Spleen (tissue), 7 donors: ENCODE data around the gene LYZL2.

Experiments used
- CTCF ChIP-seq, 11 experiments: fragments of 200-600 bp in 7 of 11; fragments of 450-650 bp in 4 of 11; sonication (generic) in 4 of 11; IDR thresholded peaks in 8 of 11; conservative IDR thresholded peaks in 3 of 11; 1 replicate in 7 of 11; 2 replicates in 4 of 11; pipeline versions ENCODE4 v1.4.0 to v1.8.0; 2016 to 2021; ENCODE audit warnings: antibody characterized with exemption in 11 of 11, inconsistent platforms in 4 of 11, mild to moderate bottlenecking in 1 of 11
- POLR2A ChIP-seq, 3 donors: fragments of 450-650 bp; IDR thresholded peaks; one replicate each; pipeline ENCODE4 v1.5.1; 2017; ENCODE audit warnings: antibody characterized with exemption in 3 of 3, mild to moderate bottlenecking in 1 of 3
- POLR2AphosphoS5 ChIP-seq, 3 donors: sonication (generic); formaldehyde crosslinking; IDR thresholded peaks; one replicate each; pipeline ENCODE4 v1.5.1; 2017; ENCODE audit warnings: antibody characterized with exemption in 3 of 3
- donor health status: DM: no; HTN: no; CAD: no; lungs with moderate emphysema.
- donor health status: DM: no; HTN: no; CAD: no.
- donor health status: DM: no; HTN: no; CAD: no.

GRCh38 chr10:30647089-30647488, 17.5 kb upstream of the LYZL2 start:
- TF ChIP-seq POLR2A (IDR thresholded peaks at IDR 0.05) (no peak), CTCF (IDR thresholded peaks at IDR 0.05 in 8 of 11, conservative IDR thresholded peaks at IDR 0.05 in 3 of 11) (no peak), POLR2AphosphoS5 (IDR thresholded peaks at IDR 0.05) (no peak)
